ENCODE data around the gene PGAP6. TPM values are rescaled to one million over a fixed set of nuclear protein-coding genes. Genes with fewer than 3 reads are reported as not detected.

Gene PGAP6
- total and polyA plus RNA-seq, 2 of the 13 experiments (the other 11 are each of a cell fraction or from before 2014, with no cell fraction given): 52.7 to 136 TPM

DNA sequence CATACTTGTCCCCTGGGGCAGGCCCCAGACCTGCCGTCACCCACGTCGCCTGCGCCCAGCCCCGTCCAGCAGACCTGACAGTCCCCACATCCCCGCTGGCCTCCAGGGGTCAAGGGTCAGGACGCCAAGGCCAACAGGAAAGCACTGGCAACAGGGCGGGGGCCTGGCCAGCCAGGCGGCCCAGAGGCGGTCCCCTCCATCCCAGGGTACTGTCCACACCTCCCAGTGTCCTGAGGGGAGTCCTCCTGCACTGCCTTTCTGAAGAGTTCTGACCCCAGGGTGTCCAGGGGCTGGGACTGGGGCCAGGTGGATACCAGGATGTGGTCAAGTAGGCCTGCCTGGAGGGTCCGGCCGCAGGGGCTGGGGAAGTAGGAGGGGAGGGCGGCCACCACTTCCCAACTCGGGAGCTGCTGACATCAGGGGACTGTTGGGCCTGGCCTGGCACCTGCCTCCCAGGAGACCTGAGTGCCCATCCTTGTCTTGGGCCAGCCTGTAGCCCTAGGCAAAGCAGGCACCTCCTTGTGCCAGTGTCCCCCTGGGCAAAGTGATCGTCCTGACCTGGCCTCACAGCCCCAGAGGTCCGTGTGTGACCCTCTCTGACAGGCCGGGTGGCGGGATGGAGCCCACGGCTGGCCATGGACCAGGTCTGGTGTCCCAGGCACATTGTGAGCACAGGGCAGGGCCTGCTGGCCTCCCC, 22.6 kb downstream of the PGAP6 start (continued):
- TF ChIP-seq SNAPC2 (CRISPR knock-in tag; IDR thresholded peaks at IDR 0.05) (no peak), TARDBP (CRISPR knock-in tag; IDR thresholded peaks at IDR 0.05) (peak; percentile 72; the same call in 1 of the 2 replicates), CHD2 (IDR thresholded peaks at IDR 0.05; ENCODE audit: low read depth, low read length) (no peak), ZNF296 (CRISPR knock-in tag; conservative IDR thresholded peaks at IDR 0.05) (peak; percentile 97), MXI1 (IDR thresholded peaks at IDR 0.05; ENCODE audit: borderline replicate concordance, low read depth, low read length) (peak; percentile 35; the same call in 1 of the 3 replicates), ZNF230 (CRISPR knock-in tag; IDR thresholded peaks at IDR 0.05) (no peak), ZNF891 (CRISPR knock-in tag; IDR thresholded peaks at IDR 0.05) (peak; percentile 49; the same call in 1 of the 2 replicates), ATM (IDR thresholded peaks at IDR 0.05; ENCODE audit: borderline replicate concordance) (no peak), NAIF1 (CRISPR knock-in tag; IDR thresholded peaks at IDR 0.05; ENCODE audit: borderline replicate concordance) (no peak), ZNF256 (CRISPR knock-in tag; conservative IDR thresholded peaks at IDR 0.05) (no peak), HIVEP1 (CRISPR knock-in tag; IDR thresholded peaks at IDR 0.05) (peak; percentile 55), FOXO4 (CRISPR knock-in tag; conservative IDR thresholded peaks at IDR 0.05) (no peak), POLR2A (IDR thresholded peaks at IDR 0.05; ENCODE audit: insufficient read depth in 1 of 2, low read depth in 2 of 2, low read length in 2 of 2) (peak in 1 of 2 experiments; percentile 51; a peak in 2 of 4 replicates), ATF7 (IDR thresholded peaks at IDR 0.05) (no peak), ATF7 (CRISPR knock-in tag; IDR thresholded peaks at IDR 0.05) (0 out of 2 replicates have a peak, but pooled peaks have one; percentile 34), HNRNPL (IDR thresholded peaks at IDR 0.05; ENCODE audit: low read depth, low read length) (peak; percentile 86), ZNF781 (CRISPR knock-in tag; IDR thresholded peaks at IDR 0.05; ENCODE audit: borderline replicate concordance, not compliant biosample characterization) (no peak), KLF12 (CRISPR knock-in tag; IDR thresholded peaks at IDR 0.05; ENCODE audit: borderline replicate concordance) (no peak; the same call in 1 of the 2 replicates), ZNF574 (CRISPR knock-in tag; IDR thresholded peaks at IDR 0.05) (peak; percentile 43)
- TF ChIP-seq, protein P1, sequence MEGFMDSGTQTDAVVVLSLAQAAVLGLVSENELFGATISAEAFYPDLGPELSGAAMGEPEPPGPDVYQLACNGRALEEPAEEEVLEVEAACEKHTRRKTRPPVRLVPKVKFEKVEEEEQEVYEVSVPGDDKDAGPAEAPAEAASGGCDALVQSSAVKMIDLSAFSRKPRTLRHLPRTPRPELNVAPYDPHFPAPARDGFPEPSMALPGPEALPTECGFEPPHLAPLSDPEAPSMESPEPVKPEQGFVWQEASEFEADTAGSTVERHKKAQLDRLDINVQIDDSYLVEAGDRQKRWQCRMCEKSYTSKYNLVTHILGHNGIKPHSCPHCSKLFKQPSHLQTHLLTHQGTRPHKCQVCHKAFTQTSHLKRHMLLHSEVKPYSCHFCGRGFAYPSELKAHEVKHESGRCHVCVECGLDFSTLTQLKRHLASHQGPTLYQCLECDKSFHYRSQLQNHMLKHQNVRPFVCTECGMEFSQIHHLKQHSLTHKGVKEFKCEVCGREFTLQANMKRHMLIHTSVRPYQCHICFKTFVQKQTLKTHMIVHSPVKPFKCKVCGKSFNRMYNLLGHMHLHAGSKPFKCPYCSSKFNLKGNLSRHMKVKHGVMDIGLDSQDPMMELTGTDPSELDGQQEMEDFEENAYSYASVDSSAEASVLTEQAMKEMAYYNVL (CRISPR knock-in tag; IDR thresholded peaks at IDR 0.05; ENCODE audit: borderline replicate concordance): peak; percentile 78
- TF ChIP-seq, protein P2, sequence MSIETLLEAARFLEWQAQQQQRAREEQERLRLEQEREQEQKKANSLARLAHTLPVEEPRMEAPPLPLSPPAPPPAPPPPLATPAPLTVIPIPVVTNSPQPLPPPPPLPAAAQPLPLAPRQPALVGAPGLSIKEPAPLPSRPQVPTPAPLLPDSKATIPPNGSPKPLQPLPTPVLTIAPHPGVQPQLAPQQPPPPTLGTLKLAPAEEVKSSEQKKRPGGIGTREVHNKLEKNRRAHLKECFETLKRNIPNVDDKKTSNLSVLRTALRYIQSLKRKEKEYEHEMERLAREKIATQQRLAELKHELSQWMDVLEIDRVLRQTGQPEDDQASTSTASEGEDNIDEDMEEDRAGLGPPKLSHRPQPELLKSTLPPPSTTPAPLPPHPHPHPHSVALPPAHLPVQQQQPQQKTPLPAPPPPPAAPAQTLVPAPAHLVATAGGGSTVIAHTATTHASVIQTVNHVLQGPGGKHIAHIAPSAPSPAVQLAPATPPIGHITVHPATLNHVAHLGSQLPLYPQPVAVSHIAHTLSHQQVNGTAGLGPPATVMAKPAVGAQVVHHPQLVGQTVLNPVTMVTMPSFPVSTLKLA (IDR thresholded peaks at IDR 0.05): no peak
